ENCODE results near the gene S100A10.

DNA sequence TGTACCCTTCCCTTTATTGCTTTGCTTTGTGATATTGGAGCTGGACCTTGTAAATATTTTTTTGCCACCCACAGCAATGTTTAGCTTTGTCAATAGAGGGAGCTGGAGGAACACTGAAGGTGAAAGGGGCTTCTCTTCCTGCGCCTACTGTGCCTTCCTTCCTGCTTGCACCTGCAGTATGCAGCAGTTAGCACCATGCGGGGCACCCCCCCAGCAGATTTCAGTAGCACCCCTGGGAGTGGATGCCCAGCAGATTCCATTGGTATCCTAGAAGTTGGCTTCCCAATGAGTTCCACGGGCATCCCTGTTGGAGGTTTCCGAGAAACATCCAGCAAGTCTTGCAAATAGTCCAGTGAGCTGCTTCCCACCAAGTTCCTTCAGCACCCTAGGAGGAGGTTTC is 25.6 kb downstream of the S100A10 start:
- TF ChIP-seq, protein P1, sequence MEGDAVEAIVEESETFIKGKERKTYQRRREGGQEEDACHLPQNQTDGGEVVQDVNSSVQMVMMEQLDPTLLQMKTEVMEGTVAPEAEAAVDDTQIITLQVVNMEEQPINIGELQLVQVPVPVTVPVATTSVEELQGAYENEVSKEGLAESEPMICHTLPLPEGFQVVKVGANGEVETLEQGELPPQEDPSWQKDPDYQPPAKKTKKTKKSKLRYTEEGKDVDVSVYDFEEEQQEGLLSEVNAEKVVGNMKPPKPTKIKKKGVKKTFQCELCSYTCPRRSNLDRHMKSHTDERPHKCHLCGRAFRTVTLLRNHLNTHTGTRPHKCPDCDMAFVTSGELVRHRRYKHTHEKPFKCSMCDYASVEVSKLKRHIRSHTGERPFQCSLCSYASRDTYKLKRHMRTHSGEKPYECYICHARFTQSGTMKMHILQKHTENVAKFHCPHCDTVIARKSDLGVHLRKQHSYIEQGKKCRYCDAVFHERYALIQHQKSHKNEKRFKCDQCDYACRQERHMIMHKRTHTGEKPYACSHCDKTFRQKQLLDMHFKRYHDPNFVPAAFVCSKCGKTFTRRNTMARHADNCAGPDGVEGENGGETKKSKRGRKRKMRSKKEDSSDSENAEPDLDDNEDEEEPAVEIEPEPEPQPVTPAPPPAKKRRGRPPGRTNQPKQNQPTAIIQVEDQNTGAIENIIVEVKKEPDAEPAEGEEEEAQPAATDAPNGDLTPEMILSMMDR (IDR thresholded peaks at IDR 0.05; ENCODE audit: insufficient read depth, low read depth, low read length), result peak; percentile 69
- TF ChIP-seq EZH2 (IDR thresholded peaks at IDR 0.05; ENCODE audit: insufficient read depth, low read length), result no peak

All from astrocyte (in vitro differentiated cells and primary cell).